Kidney (tissue), 14 donors: Measurements from ENCODE around the gene TCF7L1. TPM values are rescaled to one million over a fixed set of nuclear protein-coding genes. Genes with fewer than 3 reads are reported as not detected.

ENCODE experiments used
- DNase-seq, 5 donors: peaks; one replicate each; pipeline ENCODE4 v3.0.0-alpha.2; 2013 to 2020
- FAIRE-seq: peaks from 2 replicates; lab custom pipeline; 2012; peaks lifted over from hg19 to GRCh38; lab: Jason Lieb, UNC
- H3K27ac ChIP-seq, 2 donors: one replicate each; pipeline ENCODE4 v1.7.0; 2013; ENCODE audit warnings: low read depth in 2 of 2, low read length in 2 of 2, inconsistent platforms in 1 of 2
- H3K27me3 ChIP-seq: one replicate; pipeline ENCODE4 v1.7.1; 2013; ENCODE audit warnings: low read length, inconsistent platforms; ENCODE audit not compliant: control insufficient read depth, insufficient read depth
- H3K36me3 ChIP-seq, 3 donors: one replicate each; pipeline versions ENCODE4 v1.7.0 to v1.7.1; 2013; ENCODE audit warnings: low read length in 3 of 3, control low read depth in 1 of 3, inconsistent platforms in 1 of 3; ENCODE audit not compliant: insufficient read depth in 3 of 3, control insufficient read depth in 2 of 3
- H3K4me1 ChIP-seq, 3 donors: one replicate each; pipeline versions ENCODE4 v1.7.0 to v1.7.1; 2013; ENCODE audit warnings: low read length in 3 of 3, inconsistent platforms in 1 of 3, low read depth in 1 of 3; ENCODE audit not compliant: control insufficient read depth in 2 of 3, insufficient read depth in 2 of 3
- H3K4me3 ChIP-seq, 3 donors: one replicate each; pipeline versions ENCODE4 v1.7.0 to v1.8.1; 2013; ENCODE audit warnings: low read length in 3 of 3, control low read depth in 1 of 3, inconsistent platforms in 1 of 3
- H3K9ac ChIP-seq, 3 donors: one replicate each; pipeline versions ENCODE4 v1.7.0 to v1.7.1; 2013; ENCODE audit warnings: low read length in 3 of 3, control low read depth in 1 of 3, inconsistent platforms in 1 of 3
- H3K9me3 ChIP-seq, 3 donors: one replicate each; pipeline versions ENCODE4 v1.7.0 to v1.7.1; 2013; ENCODE audit warnings: low read length in 3 of 3, control low read depth in 1 of 3, inconsistent platforms in 1 of 3; ENCODE audit not compliant: control insufficient read depth in 2 of 3, insufficient read depth in 1 of 3
- CTCF ChIP-seq: IDR thresholded peaks from 3 replicates; pipeline ENCODE4 v1.5.1; 2012; ENCODE audit warnings: mild to moderate bottlenecking, moderate library complexity, borderline replicate concordance; ENCODE audit not compliant: insufficient read depth; ENCODE audit errors: extremely low read depth
- intact Hi-C: fragments of 100-400 bp; cut with DNase I; formaldehyde crosslinking; loops from one replicate; pipeline ENCODE4 v1.11.1; 2022
- polyA plus RNA-seq: library from polyadenylated mRNA; stranded (reverse); fragments of 350-450 nt; fragmentation: Illumina TruSeq; extraction: RNeasy Lipid Tissue Mini Kit (QIAGEN cat#74804); gene quantifications from one replicate; pipeline ENCODE4 v1.2.3, GENCODE V29; 2014; ENCODE audit warnings: low read depth, low replicate concordance; ENCODE audit not compliant: insufficient read depth
- total RNA-seq: library from RNA; stranded (reverse); fragmentation: NEBNext Ultra II Directional; extraction: Animal tissue kit (Norgen Biotek cat#: 25700); gene quantifications from one replicate; pipeline ENCODE4 v1.2.1, GENCODE V29; 2021
- donor health status: control.
- donor health status: control.
- donor health status: control.
- donor health status: control.
- donor health status: control.
- donor health status: DM: yes; HTN: yes; CAD: no.
- donor health status: Normal renal cell carcinoma (clear cell type).

TCF7L1 gene
- total and polyA plus RNA-seq, 2 donors from 2014 or later: 10.2 to 12.5 TPM

GRCh38 chr2:85189606-85190270 lies 56.5 kb downstream of the TCF7L1 start:
- Histone ChIP-seq H3K27ac (no peak overlapping the region), H3K9me3 (no peaks in the 10 kb centered on the region), H3K9ac (no peak overlapping the region), H3K4me3 (no peak overlapping the region), H3K27me3 (no peaks in the 10 kb centered on the region), H3K4me1 (no peaks in the 10 kb centered on the region), H3K36me3 (no peaks in the 10 kb centered on the region)
- FAIRE-seq: no peak
- peak in 2 of 5 donors; percentile 11 to 57 for DNase-seq
- intact Hi-C loops: no loop called here
- TF ChIP-seq CTCF: no peak

- no peak for TF ChIP-seq CTCF
- no peak overlapping the region for H3K9ac ChIP-seq
- no peak overlapping the region for H3K4me3 ChIP-seq
- no peak for DNase-seq
- H3K27ac ChIP-seq: no peak overlapping the region
- H3K27me3 ChIP-seq: no peaks in the 10 kb centered on the region
- H3K9me3 ChIP-seq: no peaks in the 10 kb centered on the region
- H3K36me3 ChIP-seq: no peaks in the 10 kb centered on the region
- intact Hi-C loops: no loop called here
- no peak for FAIRE-seq
- no peaks in the 10 kb centered on the region for H3K4me1 ChIP-seq
Observed at GRCh38 chr2:85191157-85191556, 58.0 kb downstream of the TCF7L1 start.

- TF ChIP-seq CTCF: no peak
- no peaks in the 10 kb centered on the region for H3K27me3 ChIP-seq
- H3K4me3 ChIP-seq: no peak overlapping the region
- H3K9me3 ChIP-seq: no peaks in the 10 kb centered on the region
- no peaks in the 10 kb centered on the region for H3K36me3 ChIP-seq
- H3K4me1 ChIP-seq: no peaks in the 10 kb centered on the region
- intact Hi-C loops: no loop called here
- no peak overlapping the region for H3K9ac ChIP-seq
- no peak overlapping the region for H3K27ac ChIP-seq
- FAIRE-seq (no peak), DNase-seq (no peak)
Observed at GRCh38 chr2:85194780-85195480, 61.7 kb downstream of the TCF7L1 start.
